Caco-2 (cell line): ENCODE results near the gene FCRLA. TPM values are rescaled to one million over a fixed set of nuclear protein-coding genes. Genes with fewer than 3 reads are reported as not detected.
A peak's percentile ranks its signal among the peaks of the same experiment; 100 is the strongest.

Experiments
- BruUV-seq: library from RNA; stranded (reverse); fragments of 400-500 nt; replicated peaks from 2 replicates; lab custom pipeline; 2021; lab: Mats Ljungman, UMichigan
- CTCF ChIA-PET: fragments of 300-600 bp; sonication (Branson Sonifier 250); formaldehyde crosslinking; loops from one replicate; lab custom pipeline; 2022; ENCODE audit warnings: antibody characterized with exemption; lab: Charles Lee
- POLR2A ChIA-PET: fragments of 300-600 bp; sonication (Branson Sonifier 250); formaldehyde crosslinking; loops from one replicate; lab custom pipeline; 2022; ENCODE audit warnings: antibody characterized with exemption; lab: Charles Lee
- DNase-seq, 2 experiments: peaks; one replicate each; pipeline versions ENCODE4 v3.0.0 to v3.0.0-alpha.2; 2020 to 2022
- H3K27me3 ChIP-seq: replicated peaks from 2 replicates; pipeline ENCODE4 v1.6.0; 2011; ENCODE audit warnings: low read length; ENCODE audit not compliant: control insufficient read depth, insufficient read depth
- H3K36me3 ChIP-seq: 2 replicates; pipeline ENCODE4 v1.5.1; 2011; ENCODE audit warnings: low read length; ENCODE audit not compliant: control insufficient read depth, insufficient read depth
- H3K4me1 ChIP-seq: fragments of 250-450 bp; sonication (Bioruptor Pico); 2 replicates; pipeline ENCODE4 v1.5.1; 2020; ENCODE audit warnings: mild to moderate bottlenecking
- H3K4me3 ChIP-seq: 2 replicates; pipeline ENCODE4 v1.5.1; 2011; ENCODE audit warnings: low read depth, mild to moderate bottlenecking, control low read depth, low read length
- H3K9me3 ChIP-seq: fragments of 250-450 bp; sonication (Bioruptor Pico); 2 replicates; pipeline ENCODE4 v1.5.1; 2020; ENCODE audit warnings: mild to moderate bottlenecking, moderate library complexity
- H3K27ac Mint-ChIP-seq: one replicate; pipeline ENCODE4 v1.8.0; 2022; ENCODE audit warnings: mixed read lengths; ENCODE audit not compliant: unreplicated experiment
- H3K27me3 Mint-ChIP-seq: one replicate; pipeline ENCODE4 v1.8.0; 2022; ENCODE audit warnings: mixed read lengths; ENCODE audit not compliant: insufficient read depth, unreplicated experiment
- H3K36me3 Mint-ChIP-seq: one replicate; pipeline ENCODE4 v1.8.0; 2022; ENCODE audit warnings: mild to moderate bottlenecking, mixed read lengths; ENCODE audit not compliant: insufficient read depth, unreplicated experiment
- H3K4me1 Mint-ChIP-seq: one replicate; pipeline ENCODE4 v1.8.0; 2022; ENCODE audit warnings: low read depth, mixed read lengths; ENCODE audit not compliant: unreplicated experiment
- H3K4me3 Mint-ChIP-seq: one replicate; pipeline ENCODE4 v1.8.0; 2022; ENCODE audit warnings: mild to moderate bottlenecking, moderate library complexity, mixed read lengths; ENCODE audit not compliant: unreplicated experiment
- H3K9me3 Mint-ChIP-seq: one replicate; pipeline ENCODE4 v1.8.0; 2022; ENCODE audit warnings: mixed read lengths; ENCODE audit not compliant: unreplicated experiment
- CTCF ChIP-seq, 2 experiments: fragments of 200-600 bp in 1 of 2; IDR thresholded peaks; 1 replicate in 1 of 2; 2 replicates in 1 of 2; pipeline versions ENCODE4 v1.5.1 to v1.8.0; 2011 to 2022; ENCODE audit warnings: antibody characterized with exemption in 1 of 2, control low read depth in 1 of 2, inconsistent platforms in 1 of 2, low read depth in 1 of 2, low read length in 1 of 2, mild to moderate bottlenecking in 1 of 2, moderate library complexity in 1 of 2; ENCODE audit not compliant: insufficient read depth in 1 of 2, severe bottlenecking in 1 of 2, unreplicated experiment in 1 of 2
- intact Hi-C: fragments of 100-400 bp; cut with micrococcal nuclease; formaldehyde crosslinking; loops from one replicate; pipeline ENCODE4 v1.10.0; 2022; ENCODE audit not compliant: unreplicated experiment
- total RNA-seq: library from RNA; stranded (reverse); gene quantifications from 2 replicates; pipeline ENCODE4 v1.2.3, GENCODE V29; 2022

Gene FCRLA
- total RNA-seq, 1 experiment from 2014 or later: not detected

DNA sequence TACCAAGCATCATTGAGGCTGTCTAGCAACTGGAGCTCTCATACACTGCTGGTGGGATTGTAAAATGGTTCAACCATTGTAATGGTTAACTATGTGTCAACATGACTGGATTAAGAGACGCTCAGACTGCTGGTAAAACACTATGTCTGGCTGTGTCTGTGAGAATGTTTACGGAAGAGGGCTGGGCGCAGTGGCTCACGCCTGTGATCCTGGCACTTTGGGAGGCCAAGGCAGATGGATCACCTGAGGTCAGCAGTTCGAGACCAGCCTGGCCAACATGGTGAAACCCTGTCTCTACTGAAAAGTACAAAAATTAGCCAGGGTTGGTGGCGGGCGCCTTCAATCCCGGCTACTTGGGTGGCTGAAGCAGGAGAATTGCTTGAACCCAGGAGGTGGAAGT, 4.8 kb upstream of the FCRLA start:
- ChIA-PET CTCF (interaction anchor here (1.0 kb wide), 1 partner anchor 39 kb away, joined by 3 read pairs; no protein-coding TSS in a partner anchor), POLR2A (interaction anchor here (0.5 kb wide), 1 partner anchor 64 kb away, joined by 4 read pairs; no protein-coding TSS in a partner anchor)
- no peaks in the 10 kb centered on the region for H3K27me3 ChIP-seq
- no TSS peak for BruUV-seq
- H3K27me3 Mint-ChIP-seq: peaks cover 13% of the 10 kb centered on the region
- intact Hi-C loops: no loop called here
- H3K4me3 ChIP-seq: no peak overlapping the region
- no peak overlapping the region for H3K27ac Mint-ChIP-seq
- peak; percentile 77 to 83 for DNase-seq
- TF ChIP-seq CTCF (IDR thresholded peaks at IDR 0.05; ENCODE audit: insufficient read depth in 1 of 2, low read depth in 1 of 2, low read length in 1 of 2, severe bottlenecking in 1 of 2, unreplicated experiment in 1 of 2): no peak
- H3K4me3 Mint-ChIP-seq: no peak overlapping the region
- H3K4me1 ChIP-seq: no peaks in the 10 kb centered on the region
- no peaks in the 10 kb centered on the region for H3K9me3 ChIP-seq
- no peaks in the 10 kb centered on the region for H3K36me3 ChIP-seq
- H3K9me3 Mint-ChIP-seq: no peaks in the 10 kb centered on the region
- H3K4me1 Mint-ChIP-seq: peaks cover 7% of the 10 kb centered on the region
- H3K36me3 Mint-ChIP-seq: no peaks in the 10 kb centered on the region

DNA sequence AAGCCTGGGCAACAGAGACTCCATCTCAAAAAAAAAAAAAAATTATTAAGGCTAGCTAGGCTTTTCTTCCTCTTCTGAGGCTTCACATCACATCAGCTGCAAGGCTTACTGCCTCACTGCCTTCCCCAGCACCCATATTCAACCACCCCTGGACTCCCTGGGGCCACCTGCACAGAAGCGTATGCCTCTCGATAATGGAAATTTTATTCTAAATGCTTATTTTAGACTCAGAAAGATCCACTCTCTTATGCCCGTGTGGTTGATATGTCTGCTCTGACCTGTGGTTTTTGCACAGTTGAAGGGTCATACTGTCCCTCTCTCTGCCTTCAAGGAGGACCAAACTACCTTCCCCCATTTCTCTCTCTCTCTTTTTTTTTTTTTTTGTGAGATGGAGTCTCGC, 1.5 kb upstream of the FCRLA start:
- Histone ChIP-seq H3K4me3 (no peak overlapping the region), H3K27me3 (no peaks in the 10 kb centered on the region), H3K4me1 (no peaks in the 10 kb centered on the region), H3K36me3 (no peaks in the 10 kb centered on the region), H3K9me3 (no peaks in the 10 kb centered on the region)
- no TSS peak for BruUV-seq
- Mint-ChIP-seq H3K4me1 (peaks cover 7% of the 10 kb centered on the region), H3K36me3 (no peaks in the 10 kb centered on the region), H3K27ac (no peak overlapping the region), H3K27me3 (peaks cover 9% of the 10 kb centered on the region), H3K4me3 (no peak overlapping the region), H3K9me3 (no peaks in the 10 kb centered on the region)
- ChIA-PET CTCF (no interaction called here), POLR2A (no interaction called here)
- intact Hi-C loops: no loop called here
- TF ChIP-seq CTCF (IDR thresholded peaks at IDR 0.05; ENCODE audit: insufficient read depth in 1 of 2, low read depth in 1 of 2, low read length in 1 of 2, severe bottlenecking in 1 of 2, unreplicated experiment in 1 of 2): no peak
- DNase-seq: no peak

- Histone ChIP-seq H3K9me3 (no peaks in the 10 kb centered on the region), H3K36me3 (no peaks in the 10 kb centered on the region), H3K27me3 (no peaks in the 10 kb centered on the region), H3K4me3 (no peak overlapping the region), H3K4me1 (no peaks in the 10 kb centered on the region)
- BruUV-seq: no TSS peak
- Mint-ChIP-seq H3K4me3 (no peak overlapping the region), H3K27ac (no peak overlapping the region), H3K36me3 (no peaks in the 10 kb centered on the region), H3K9me3 (no peaks in the 10 kb centered on the region), H3K27me3 (peaks cover 9% of the 10 kb centered on the region), H3K4me1 (peaks cover 7% of the 10 kb centered on the region)
- ChIA-PET POLR2A (no interaction called here), CTCF (no interaction called here)
- TF ChIP-seq CTCF (IDR thresholded peaks at IDR 0.05; ENCODE audit: insufficient read depth in 1 of 2, low read depth in 1 of 2, low read length in 1 of 2, severe bottlenecking in 1 of 2, unreplicated experiment in 1 of 2): no peak
- intact Hi-C loops: no loop called here
- no peak for DNase-seq
These were observed 932 bp upstream of the FCRLA start for GRCh38 chr1:161706113-161706481.
